Measurements from ENCODE around the gene VARS2. TPM values are rescaled to one million over a fixed set of nuclear protein-coding genes. Genes with fewer than 3 reads are reported as not detected.

The VARS2 gene
- total and polyA plus RNA-seq, 2 donors (not counting 3 experiments of a cell fraction or from before 2014, with no cell fraction given) = 17.8 to 34.3 TPM

DNA sequence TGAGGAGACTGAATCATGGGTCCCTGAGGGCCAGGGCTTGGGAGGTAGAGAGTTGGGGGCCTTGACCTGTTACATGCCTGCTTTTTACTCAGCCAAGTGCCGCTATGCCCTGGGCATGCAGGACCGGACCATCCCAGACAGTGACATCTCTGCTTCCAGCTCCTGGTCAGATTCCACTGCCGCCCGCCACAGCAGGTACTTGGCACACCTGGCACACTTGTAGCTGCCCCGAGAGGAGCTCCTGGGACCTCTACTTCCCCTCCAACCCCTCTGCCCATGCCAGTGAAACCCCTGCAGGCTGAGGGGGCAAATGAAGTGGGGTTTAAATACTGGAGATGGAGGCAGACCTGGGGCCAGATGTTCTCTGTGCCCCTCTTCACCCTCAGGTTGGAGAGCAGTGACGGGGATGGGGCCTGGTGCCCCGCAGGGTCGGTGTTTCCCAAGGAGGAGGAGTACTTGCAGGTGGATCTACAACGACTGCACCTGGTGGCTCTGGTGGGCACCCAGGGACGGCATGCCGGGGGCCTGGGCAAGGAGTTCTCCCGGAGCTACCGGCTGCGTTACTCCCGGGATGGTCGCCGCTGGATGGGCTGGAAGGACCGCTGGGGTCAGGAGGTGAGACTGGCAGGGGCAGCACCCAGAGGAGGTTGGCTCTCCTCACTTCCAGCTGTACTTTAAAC is 25.1 kb upstream of the VARS2 start:
- ChIA-PET CTCF (interaction anchor here (0.9 to 2.5 kb wide), 2 partner anchors 10 to 15 kb away, joined by 3 to 8 read pairs; no protein-coding TSS in a partner anchor), POLR2A (no interaction called here)
- no peaks in the 10 kb centered on the region for H3K9me3 ChIP-seq (replicated peaks; ENCODE audit: control insufficient read depth, insufficient read depth, low read length)
- no peaks in the 10 kb centered on the region for H4K20me1 ChIP-seq (replicated peaks; ENCODE audit: control insufficient read depth, extremely low read depth, insufficient read depth, low read length)
- no peaks in the 10 kb centered on the region for H3K36me3 ChIP-seq (ENCODE audit: control insufficient read depth in 2 of 2, extremely low read depth in 1 of 2, insufficient read depth in 2 of 2, low read length in 2 of 2)
- no peaks in the 10 kb centered on the region for H3K79me2 ChIP-seq (ENCODE audit: control insufficient read depth, insufficient read depth, low read length)
- H3K9me1 ChIP-seq (replicated peaks; ENCODE audit: control insufficient read depth, extremely low read depth, insufficient read depth, low read length) = no peaks in the 10 kb centered on the region
- FAIRE-seq = no peak
- no peak overlapping the region for H3K9ac ChIP-seq (replicated peaks; ENCODE audit: extremely low read depth, insufficient read depth, low read length)
- H3K4me3 ChIP-seq (replicated peaks in 1 of 3; ENCODE audit: insufficient read depth in 1 of 3, low read depth in 1 of 3, low read length in 3 of 3) = no peak overlapping the region
- dilution Hi-C loops (cut with MboI; ENCODE audit: extremely low pct_ligation_motif_present, low sequenced_read_pairs) (loop anchor here (25.0 kb wide), 1 partner anchor 152 kb away; the partner anchor contains the start of genes FLOT1 and IER3), intact Hi-C loops (cut with micrococcal nuclease) (no loop called here)
- no peak overlapping the region for H3K27ac ChIP-seq (ENCODE audit: insufficient read depth, low read depth, low read length)
- no peak overlapping the region for H3K4me2 ChIP-seq (ENCODE audit: insufficient read depth, low read length)
- DNase-seq (ENCODE audit: low read depth, low spot score) = no peak
- no peaks in the 10 kb centered on the region for H3K4me1 ChIP-seq (ENCODE audit: control insufficient read depth, extremely low read depth, insufficient read depth, low read length)
- no TSS peak for BruUV-seq (replicated peaks)
- H2AFZ ChIP-seq (ENCODE audit: low read depth, low read length) = no peak overlapping the region
- TF ChIP-seq JUN (IDR thresholded peaks at IDR 0.05; ENCODE audit: borderline replicate concordance, insufficient read depth, insufficient read length, low read depth) (no peak), FOS (IDR thresholded peaks at IDR 0.05; ENCODE audit: borderline replicate concordance, insufficient read depth, low read length) (no peak), MYC (IDR thresholded peaks at IDR 0.05; ENCODE audit: low read depth, low read length) (no peak), GATA2 (IDR thresholded peaks at IDR 0.05; ENCODE audit: insufficient read depth, insufficient read length, low read depth, low read length) (no peak), EZH2 (IDR thresholded peaks at IDR 0.05; ENCODE audit: borderline replicate concordance, low read depth, low read length, severe bottlenecking) (no peak), POLR2A (IDR thresholded peaks at IDR 0.05; ENCODE audit: low read depth, low read length) (no peak)
- TF ChIP-seq, protein P1, sequence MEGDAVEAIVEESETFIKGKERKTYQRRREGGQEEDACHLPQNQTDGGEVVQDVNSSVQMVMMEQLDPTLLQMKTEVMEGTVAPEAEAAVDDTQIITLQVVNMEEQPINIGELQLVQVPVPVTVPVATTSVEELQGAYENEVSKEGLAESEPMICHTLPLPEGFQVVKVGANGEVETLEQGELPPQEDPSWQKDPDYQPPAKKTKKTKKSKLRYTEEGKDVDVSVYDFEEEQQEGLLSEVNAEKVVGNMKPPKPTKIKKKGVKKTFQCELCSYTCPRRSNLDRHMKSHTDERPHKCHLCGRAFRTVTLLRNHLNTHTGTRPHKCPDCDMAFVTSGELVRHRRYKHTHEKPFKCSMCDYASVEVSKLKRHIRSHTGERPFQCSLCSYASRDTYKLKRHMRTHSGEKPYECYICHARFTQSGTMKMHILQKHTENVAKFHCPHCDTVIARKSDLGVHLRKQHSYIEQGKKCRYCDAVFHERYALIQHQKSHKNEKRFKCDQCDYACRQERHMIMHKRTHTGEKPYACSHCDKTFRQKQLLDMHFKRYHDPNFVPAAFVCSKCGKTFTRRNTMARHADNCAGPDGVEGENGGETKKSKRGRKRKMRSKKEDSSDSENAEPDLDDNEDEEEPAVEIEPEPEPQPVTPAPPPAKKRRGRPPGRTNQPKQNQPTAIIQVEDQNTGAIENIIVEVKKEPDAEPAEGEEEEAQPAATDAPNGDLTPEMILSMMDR (IDR thresholded peaks at IDR 0.05; ENCODE audit: extremely low read depth in 1 of 2, insufficient read depth in 1 of 2, low read depth in 1 of 2, low read length in 2 of 2) = no peak
- TF ChIP-seq, protein P2, sequence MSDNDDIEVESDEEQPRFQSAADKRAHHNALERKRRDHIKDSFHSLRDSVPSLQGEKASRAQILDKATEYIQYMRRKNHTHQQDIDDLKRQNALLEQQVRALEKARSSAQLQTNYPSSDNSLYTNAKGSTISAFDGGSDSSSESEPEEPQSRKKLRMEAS (IDR thresholded peaks at IDR 0.05; ENCODE audit: insufficient read depth, insufficient read length) = no peak
- no peaks in the 10 kb centered on the region for H3K27me3 ChIP-seq (ENCODE audit: control insufficient read depth in 2 of 2, insufficient read depth in 2 of 2, low read length in 2 of 2)
